IPS DF 4.7 (cell line): ENCODE measurements around the gene CEMIP.
A peak's percentile ranks its signal among the peaks of the same experiment; 100 is the strongest.
"Not testable (repeated sequence)": the region's sequence is repeated elsewhere in the genome, so short reads cannot be mapped to it uniquely, and the experiment has no call there.

Experiments
- DNase-seq: peaks from one replicate; pipeline ENCODE4 v3.0.0-alpha.2; 2013; ENCODE audit warnings: low spot score; ENCODE audit errors: extremely low read depth

The CEMIP gene

GRCh38 chr15:80760960-80761359, 18.2 kb upstream of the CEMIP start:
- no peak for DNase-seq

DNA sequence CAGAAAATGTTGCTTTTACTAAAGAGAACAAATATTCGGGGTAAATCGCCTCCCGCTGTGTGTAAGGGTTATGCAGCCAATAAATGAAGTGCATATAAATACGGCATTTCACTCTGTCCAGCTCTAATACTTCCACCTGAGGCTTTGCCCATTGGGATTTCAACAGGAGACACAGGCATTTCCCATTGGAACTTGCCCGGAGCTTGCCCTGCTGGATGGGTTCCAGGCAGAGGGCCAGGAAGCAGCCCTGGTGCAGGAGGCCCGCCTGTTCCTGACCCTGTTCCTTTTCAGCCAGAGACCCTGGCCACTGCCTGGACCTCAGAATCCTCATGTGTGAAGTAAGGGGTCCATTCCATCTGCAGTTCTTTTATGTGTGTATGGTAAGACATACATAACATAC, 17.4 kb upstream of the CEMIP start:
- DNase-seq: no peak

- not testable (repeated sequence) for DNase-seq
These were observed 15.9 kb upstream of the CEMIP start for GRCh38 chr15:80763235-80763634.

- DNase-seq: no peak
These were observed 14.6 kb upstream of the CEMIP start for GRCh38 chr15:80764535-80764934.

DNA sequence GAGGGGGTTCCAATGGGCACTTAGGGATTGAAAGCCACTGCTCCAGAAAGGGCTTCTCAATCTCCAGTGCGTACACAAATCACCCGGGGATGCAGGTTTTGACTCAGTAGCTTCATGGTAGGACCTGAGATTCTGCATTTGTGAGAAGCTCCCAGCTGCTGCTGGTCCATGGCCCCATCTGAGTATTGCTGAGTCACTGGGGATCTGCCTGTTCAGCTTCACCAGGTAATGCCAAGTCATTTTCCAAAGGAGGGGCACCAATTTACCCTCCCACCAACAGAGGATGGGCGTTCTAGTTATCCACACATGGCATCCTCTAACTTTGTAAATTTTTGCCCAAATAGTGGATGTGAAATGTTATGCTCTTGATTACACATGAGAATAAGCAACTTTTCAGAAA, 12.9 kb upstream of the CEMIP start:
- DNase-seq: no peak

GRCh38 chr15:80768158-80768557, 11.0 kb upstream of the CEMIP start:
- DNase-seq: no peak

GRCh38 chr15:80769153-80769828, 9.9 kb upstream of the CEMIP start:
- DNase-seq: no peak

DNA sequence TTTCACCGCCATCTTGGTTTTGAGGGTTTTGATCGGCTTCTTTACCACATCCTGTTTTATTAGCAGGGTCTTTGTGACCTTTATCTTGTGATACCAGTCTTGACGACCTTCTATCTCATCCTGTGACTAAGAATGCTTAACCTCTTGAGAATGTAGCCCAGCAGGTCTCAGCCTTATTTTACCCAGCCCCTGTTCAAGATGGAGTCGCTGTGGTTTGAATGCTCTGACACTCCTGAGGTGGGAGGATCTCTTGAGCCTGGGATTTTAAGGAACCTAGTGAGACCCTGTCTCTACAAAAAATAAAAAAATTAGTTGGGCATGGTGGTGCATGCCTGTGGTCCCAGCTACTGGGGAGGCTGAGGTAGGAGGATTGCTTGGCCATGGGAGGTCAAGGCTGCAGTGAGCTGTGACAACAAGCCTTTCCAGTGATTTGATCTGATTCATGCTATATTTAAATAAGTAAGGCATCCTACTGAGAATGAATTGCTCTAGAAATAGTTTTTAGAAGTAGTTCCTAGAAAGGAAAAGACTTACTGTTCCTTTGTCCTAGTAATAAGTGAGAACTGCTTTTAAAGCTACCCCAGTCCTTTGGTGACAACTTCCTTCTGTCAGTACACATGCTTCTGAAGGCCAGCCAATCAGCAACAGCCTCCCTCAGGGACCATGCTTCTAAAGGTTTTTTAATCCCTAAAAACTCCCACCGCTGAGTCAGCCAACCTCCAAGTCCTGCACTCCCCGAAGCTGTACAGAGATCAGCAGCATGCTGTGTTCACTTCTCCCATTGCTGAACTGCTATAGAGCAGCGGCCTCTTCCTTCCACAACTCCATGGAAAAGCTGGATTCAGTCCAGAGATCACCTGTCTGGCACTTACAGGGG, 9.1 kb upstream of the CEMIP start:
- no peak for DNase-seq

DNA sequence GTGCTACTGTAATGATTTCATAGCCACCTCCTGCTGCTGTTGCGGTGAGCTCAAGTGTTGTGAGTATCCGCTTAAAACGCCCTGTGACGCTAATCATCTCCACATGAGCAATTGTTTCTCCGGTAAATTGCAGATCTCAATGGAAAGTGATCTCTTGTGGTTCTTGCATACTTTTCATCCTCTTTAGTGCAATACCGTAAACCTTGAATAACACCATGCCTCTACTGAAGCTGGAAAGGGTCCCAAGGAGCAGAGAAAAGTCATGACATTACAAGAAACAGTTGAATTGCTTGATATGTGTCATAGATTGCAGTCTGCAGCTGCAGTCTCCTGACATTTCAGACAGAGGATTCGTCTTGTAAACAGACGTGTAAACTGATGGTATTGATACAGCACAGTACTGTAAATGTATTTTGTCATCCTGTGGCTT, 6.0 kb upstream of the CEMIP start:
- no peak for DNase-seq

DNA sequence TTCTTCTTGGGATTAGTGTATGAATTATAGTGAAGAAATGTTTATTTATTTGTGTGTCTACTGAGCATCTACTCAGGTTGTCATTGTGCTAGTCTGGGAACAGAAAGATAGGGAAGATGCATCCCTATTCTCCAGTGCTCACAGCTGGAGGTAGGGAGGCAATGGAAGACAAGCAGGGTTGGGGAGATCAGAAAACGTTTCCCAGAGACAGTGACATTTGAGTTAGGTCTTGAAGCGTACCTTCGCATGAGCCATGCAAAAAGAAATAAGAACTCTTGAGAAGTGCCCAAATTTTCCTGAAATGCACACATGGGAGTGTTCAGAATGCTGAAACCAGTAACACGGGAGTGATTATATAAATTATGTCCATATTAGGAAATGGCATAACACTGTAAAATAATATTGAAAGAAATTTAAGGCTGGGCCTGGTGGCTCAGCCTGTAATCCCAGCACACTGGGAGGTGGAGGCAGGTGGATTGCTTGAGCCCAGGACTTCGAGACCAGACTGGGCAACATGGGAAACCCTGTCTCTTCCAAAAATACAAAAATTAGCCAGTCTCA, 5.3 kb upstream of the CEMIP start:
- no peak for DNase-seq

GRCh38 chr15:80774486-80774885, 4.7 kb upstream of the CEMIP start:
- DNase-seq: no peak

GRCh38 chr15:80775338-80775737, 3.8 kb upstream of the CEMIP start:
- DNase-seq: no peak

- DNase-seq: peak; percentile 25
These were observed 2.6 kb upstream of the CEMIP start for GRCh38 chr15:80776420-80777045.

DNA sequence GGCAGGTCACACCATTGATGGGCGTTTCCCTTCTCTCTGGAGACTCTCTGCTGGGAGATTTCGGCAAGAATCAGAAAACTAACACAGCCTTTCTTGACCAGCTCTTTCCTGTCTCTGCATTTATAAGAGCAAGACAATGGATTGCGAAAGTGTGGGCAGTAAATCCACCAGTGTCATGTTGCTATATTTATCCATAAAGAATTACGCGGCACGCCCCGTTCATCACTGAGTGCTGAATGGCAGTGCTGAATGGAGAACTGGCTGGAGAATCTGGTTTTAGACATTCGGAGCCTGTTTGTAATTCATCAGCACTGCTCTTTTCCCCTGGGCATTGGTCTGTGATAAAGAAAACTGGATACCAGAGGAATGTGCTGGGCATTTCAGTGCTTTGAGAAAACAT, 2.0 kb upstream of the CEMIP start:
- no peak for DNase-seq

GRCh38 chr15:80777826-80778620, 1.1 kb upstream of the CEMIP start:
- no peak for DNase-seq

GRCh38 chr15:80778621-80778963, 578 bp upstream of the CEMIP start:
- DNase-seq: no peak

GRCh38 chr15:80779658-80780415, 667 bp downstream of the CEMIP start:
- DNase-seq: peak; percentile 7

DNA sequence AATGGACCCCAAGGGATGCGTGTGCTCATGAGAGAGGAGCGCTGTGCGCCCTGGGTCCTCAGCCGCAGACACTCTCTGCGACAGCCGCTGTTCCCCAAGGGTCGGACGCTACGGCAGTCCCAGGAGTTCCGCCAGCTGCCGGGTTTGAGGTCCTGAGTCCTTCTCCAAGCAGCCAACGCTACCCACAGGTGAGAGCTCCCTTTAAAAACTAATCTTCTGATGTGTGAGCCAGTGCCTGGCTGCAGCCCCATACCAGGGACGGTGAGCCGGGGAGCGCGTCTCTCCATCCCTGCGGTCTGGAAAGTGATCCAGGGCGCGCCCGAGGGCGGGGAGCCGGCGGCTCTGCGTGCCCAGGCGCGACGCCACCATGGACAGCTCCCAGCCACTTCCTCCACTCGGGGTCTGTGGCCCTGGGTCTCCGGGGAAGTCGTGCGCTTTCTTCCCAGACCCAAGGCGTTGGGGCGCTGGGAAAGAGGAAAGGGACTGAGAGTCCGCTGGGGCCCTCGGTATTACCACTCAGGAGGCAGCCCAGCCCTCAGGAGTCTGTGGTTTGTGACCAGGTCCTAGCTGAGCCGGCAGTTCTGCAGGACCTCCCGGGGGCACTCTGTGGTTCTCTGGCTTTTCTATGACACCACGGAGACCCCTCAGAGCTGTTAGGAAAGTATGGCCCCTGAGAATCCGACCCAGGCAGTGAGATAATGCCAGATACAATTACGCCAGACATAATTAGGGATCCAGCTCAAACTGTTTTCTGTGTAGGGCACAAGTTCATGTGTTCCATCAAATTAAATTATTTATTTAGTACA, 1.4 kb downstream of the CEMIP start:
- no peak for DNase-seq

GRCh38 chr15:80783260-80783659, 4.1 kb downstream of the CEMIP start:
- no peak for DNase-seq

DNA sequence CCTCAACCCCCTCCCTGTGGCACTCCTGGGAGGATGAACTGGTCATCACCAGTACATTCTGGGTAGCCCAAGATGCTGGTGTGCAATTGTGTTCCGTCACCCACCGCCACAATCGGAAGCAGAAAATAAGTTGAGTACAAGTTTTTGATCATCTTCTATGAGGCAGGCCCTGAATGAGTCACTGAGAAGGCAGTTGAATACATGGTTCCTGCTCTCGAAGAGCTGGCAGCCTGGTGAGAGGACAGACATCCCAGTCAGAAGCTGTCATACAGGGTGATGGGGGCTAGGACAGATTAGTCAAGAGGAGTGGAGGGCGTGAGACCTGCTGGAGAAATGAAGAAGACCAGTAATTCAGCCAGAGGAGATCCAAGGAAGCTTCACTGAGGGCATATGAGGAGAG, 6.2 kb downstream of the CEMIP start:
- no peak for DNase-seq
